Neuronal stem cell (in vitro differentiated cells): Measurements from ENCODE around the gene RNFT2.

Source experiments
- DNase-seq: peaks from one replicate; pipeline ENCODE4 v3.0.0-alpha.2; 2013; ENCODE audit warnings: low spot score
- H2AFZ ChIP-seq: one replicate; pipeline ENCODE4 v1.6.1; 2013; ENCODE audit warnings: mild to moderate bottlenecking, low read length, inconsistent platforms
- H2AK5ac ChIP-seq: 2 replicates; pipeline ENCODE4 v1.6.1; 2013; ENCODE audit warnings: low read depth, mild to moderate bottlenecking, inconsistent platforms, low read length, moderate library complexity, mixed read lengths
- H2BK120ac ChIP-seq: 2 replicates; pipeline ENCODE4 v1.6.1; 2013; ENCODE audit warnings: low read depth, mild to moderate bottlenecking, inconsistent platforms, low read length, moderate library complexity, mixed read lengths
- H2BK12ac ChIP-seq: one replicate; pipeline ENCODE4 v1.6.1; 2013; ENCODE audit warnings: low read length, inconsistent platforms
- H2BK15ac ChIP-seq: 2 replicates; pipeline ENCODE4 v1.6.1; 2013; ENCODE audit warnings: mild to moderate bottlenecking, low read length, inconsistent platforms, mixed read lengths
- H2BK5ac ChIP-seq: one replicate; pipeline ENCODE4 v1.6.1; 2013; ENCODE audit warnings: inconsistent platforms, mild to moderate bottlenecking, low read length, moderate library complexity
- H3K14ac ChIP-seq: one replicate; pipeline ENCODE4 v1.6.1; 2013; ENCODE audit warnings: low read length, inconsistent platforms
- H3K18ac ChIP-seq: 2 replicates; pipeline ENCODE4 v1.6.1; 2013; ENCODE audit warnings: low read length, inconsistent platforms
- H3K23ac ChIP-seq: 2 replicates; pipeline ENCODE4 v1.6.1; 2013; ENCODE audit warnings: low read depth, mild to moderate bottlenecking, mixed read lengths, low read length, inconsistent platforms; ENCODE audit not compliant: poor library complexity
- H3K27ac ChIP-seq: replicated peaks from 3 replicates; pipeline ENCODE4 v1.5.1; 2013; ENCODE audit warnings: low read length, inconsistent platforms
- H3K27me3 ChIP-seq, 3 experiments: 2 replicates each; pipeline ENCODE4 v1.6.1; 2013; ENCODE audit warnings: low read length in 3 of 3, mild to moderate bottlenecking in 2 of 3, inconsistent platforms in 1 of 3, low read depth in 1 of 3, mixed read lengths in 1 of 3, moderate library complexity in 1 of 3; ENCODE audit not compliant: control insufficient read depth in 3 of 3, insufficient read depth in 3 of 3
- H3K36me3 ChIP-seq, 2 donors: replicated peaks in 1 of 2; 2 replicates each; pipeline ENCODE4 v1.6.1; 2013; ENCODE audit warnings: low read length in 2 of 2; ENCODE audit not compliant: control insufficient read depth in 2 of 2, insufficient read depth in 2 of 2
- H3K4ac ChIP-seq: 2 replicates; pipeline ENCODE4 v1.6.1; 2013; ENCODE audit warnings: inconsistent platforms, mild to moderate bottlenecking, low read length, moderate library complexity
- H3K4me1 ChIP-seq, 2 donors: 1 replicate in 1 of 2; 2 replicates in 1 of 2; pipeline ENCODE4 v1.6.1; 2013; ENCODE audit warnings: low read length in 2 of 2, low read depth in 1 of 2; ENCODE audit not compliant: control insufficient read depth in 2 of 2, insufficient read depth in 1 of 2
- H3K4me2 ChIP-seq: one replicate; pipeline ENCODE4 v1.6.1; 2013; ENCODE audit warnings: mild to moderate bottlenecking, low read length, inconsistent platforms; ENCODE audit not compliant: insufficient read depth, poor library complexity, severe bottlenecking
- H3K4me3 ChIP-seq, 2 donors: 2 replicates each; pipeline ENCODE4 v1.5.1; 2013; ENCODE audit warnings: low read length in 2 of 2, mild to moderate bottlenecking in 2 of 2, inconsistent platforms in 1 of 2, moderate library complexity in 1 of 2
- H3K79me1 ChIP-seq: one replicate; pipeline ENCODE4 v1.6.1; 2013; ENCODE audit warnings: low read depth, mild to moderate bottlenecking, inconsistent platforms, low read length, moderate library complexity
- H3K9ac ChIP-seq: one replicate; pipeline ENCODE4 v1.6.1; 2013; ENCODE audit warnings: mild to moderate bottlenecking, low read depth, low read length, inconsistent platforms; ENCODE audit not compliant: poor library complexity
- H3K9me3 ChIP-seq, 2 donors: replicated peaks in 1 of 2; 2 replicates each; pipeline versions ENCODE3 to v1.6.1; 2013; ENCODE audit warnings: low read length in 2 of 2, mild to moderate bottlenecking in 2 of 2, inconsistent platforms in 1 of 2, low read depth in 1 of 2, mixed read lengths in 1 of 2, moderate library complexity in 1 of 2; ENCODE audit not compliant: control insufficient read depth in 2 of 2, insufficient read depth in 1 of 2
- H4K8ac ChIP-seq: one replicate; pipeline ENCODE4 v1.6.1; 2013; ENCODE audit warnings: low read depth, mild to moderate bottlenecking, inconsistent platforms, low read length, moderate library complexity
- H4K91ac ChIP-seq: one replicate; pipeline ENCODE4 v1.6.1; 2013; ENCODE audit warnings: low read length, low read depth, mild to moderate bottlenecking, inconsistent platforms; ENCODE audit not compliant: poor library complexity
- WGBS, 2 donors: extraction: QIAGEN DNeasy Blood & Tissue Kit; methylation state at CpG; one replicate each; pipeline ENCODE4 v1.1.7; 2013; ENCODE audit warnings: missing lambda C conversion rate in 2 of 2, mixed read lengths in 1 of 2; ENCODE audit not compliant: insufficient read length in 2 of 2, insufficient replicate concordance in 1 of 2; ENCODE audit errors: extremely low coverage in 2 of 2; 5-methylcytosine and 5-hydroxymethylcytosine counted together

The RNFT2 gene

DNA sequence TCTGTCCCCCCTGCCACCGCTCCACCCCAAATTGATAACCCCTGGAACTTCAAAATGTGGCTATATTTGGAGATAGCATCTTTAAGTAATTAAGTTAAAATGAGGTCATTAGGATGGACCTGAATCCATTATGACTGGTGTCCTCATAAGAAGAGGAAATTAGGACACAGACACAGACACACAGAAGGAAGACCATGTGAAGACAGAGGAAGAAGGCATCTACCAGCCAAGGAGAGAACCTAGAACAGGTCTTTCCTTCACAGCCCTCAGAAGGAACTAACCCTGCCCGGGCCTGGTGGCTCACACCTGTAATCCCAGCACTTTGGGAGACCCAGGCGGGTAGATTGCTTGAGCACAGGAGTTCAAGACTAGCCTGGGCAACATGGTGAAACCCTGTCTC, 146.8 kb downstream of the RNFT2 start:
- H4K91ac ChIP-seq, result no peak overlapping the region
- no peak overlapping the region for H3K18ac ChIP-seq
- no peak overlapping the region for H2AFZ ChIP-seq
- H2BK12ac ChIP-seq, result no peak overlapping the region
- no peak for DNase-seq
- H3K27me3 ChIP-seq, result peaks cover 27 to 68% (median 36%) of the 10 kb centered on the region in 3 experiments
- no peak overlapping the region for H2BK5ac ChIP-seq
- no peak overlapping the region for H3K4ac ChIP-seq
- H3K9ac ChIP-seq, result no peak overlapping the region
- no peak overlapping the region for H3K14ac ChIP-seq
- no peak overlapping the region for H3K23ac ChIP-seq
- H3K4me2 ChIP-seq, result no peak overlapping the region
- no peak overlapping the region for H2AK5ac ChIP-seq
- no peak overlapping the region for H2BK120ac ChIP-seq
- H3K9me3 ChIP-seq, result no peaks in the 10 kb centered on the region
- no peaks in the 10 kb centered on the region for H3K79me1 ChIP-seq
- peaks cover 6 to 11% of the 10 kb centered on the region in 2 donors for H3K4me1 ChIP-seq
- no peak overlapping the region for H2BK15ac ChIP-seq
- no peak overlapping the region for H3K4me3 ChIP-seq
- no peaks in the 10 kb centered on the region for H3K36me3 ChIP-seq
- no CpG with 5 or more reads among the region's 3 CpGs for whole genome bisulfite sequencing, 2 donors
- H3K27ac ChIP-seq, result no peak overlapping the region
- no peak overlapping the region for H4K8ac ChIP-seq

GRCh38 chr12:116885491-116885890, 147.4 kb downstream of the RNFT2 start:
- no peak overlapping the region for H2AFZ ChIP-seq
- no peak overlapping the region for H2BK120ac ChIP-seq
- no peak overlapping the region for H3K14ac ChIP-seq
- no peak overlapping the region for H3K4me3 ChIP-seq
- no peaks in the 10 kb centered on the region for H3K36me3 ChIP-seq
- H2BK12ac ChIP-seq, result no peak overlapping the region
- no peak overlapping the region for H2AK5ac ChIP-seq
- H2BK15ac ChIP-seq, result no peak overlapping the region
- no peaks in the 10 kb centered on the region for H3K9me3 ChIP-seq
- H3K23ac ChIP-seq, result no peak overlapping the region
- H2BK5ac ChIP-seq, result no peak overlapping the region
- no CpG with 5 or more reads among the region's 2 CpGs for WGBS, 2 donors
- no peak for DNase-seq
- H3K4me2 ChIP-seq, result no peak overlapping the region
- H3K79me1 ChIP-seq, result no peaks in the 10 kb centered on the region
- peaks cover 6 to 7% of the 10 kb centered on the region in 2 donors for H3K4me1 ChIP-seq
- no peak overlapping the region for H3K18ac ChIP-seq
- H3K9ac ChIP-seq, result no peak overlapping the region
- H4K8ac ChIP-seq, result no peak overlapping the region
- no peak overlapping the region for H4K91ac ChIP-seq
- no peak overlapping the region for H3K27ac ChIP-seq
- H3K27me3 ChIP-seq, result peaks cover 21 to 62% (median 30%) of the 10 kb centered on the region in 3 experiments
- no peak overlapping the region for H3K4ac ChIP-seq

DNA sequence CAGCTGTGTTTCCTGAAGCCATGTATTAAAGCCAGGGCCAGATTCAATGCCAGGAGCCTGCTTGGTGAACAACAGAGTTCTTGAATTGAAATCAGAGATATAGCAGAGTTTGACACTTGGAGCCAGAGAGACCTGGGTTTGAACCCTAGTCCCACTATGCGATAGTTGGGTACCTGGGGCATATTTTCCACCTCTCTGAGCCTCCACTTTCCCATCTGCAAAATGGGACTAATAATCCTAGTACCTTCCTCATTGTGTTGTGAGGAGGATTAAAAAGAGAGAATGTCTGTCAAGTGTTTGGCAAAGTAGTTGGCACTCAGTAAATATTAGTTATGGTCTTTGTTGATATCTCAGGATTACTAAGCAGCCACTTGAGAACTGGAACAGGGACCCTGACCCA, 149.1 kb downstream of the RNFT2 start:
- Histone ChIP-seq H3K4me3 (no peak overlapping the region), H2AFZ (no peak overlapping the region), H3K18ac (no peak overlapping the region), H2BK15ac (no peak overlapping the region), H4K8ac (no peak overlapping the region), H4K91ac (no peak overlapping the region), H3K4me1 (no peaks in the 10 kb centered on the region), H3K9ac (no peak overlapping the region), H3K36me3 (no peaks in the 10 kb centered on the region), H2BK12ac (no peak overlapping the region), H3K4ac (no peak overlapping the region), H3K79me1 (no peaks in the 10 kb centered on the region), H3K23ac (no peak overlapping the region), H3K9me3 (peaks cover 0 to 2% of the 10 kb centered on the region in 2 donors), H3K4me2 (no peak overlapping the region), H2BK5ac (no peak overlapping the region), H2BK120ac (no peak overlapping the region), H3K27me3 (peaks cover 7 to 47% (median 13%) of the 10 kb centered on the region in 3 experiments), H3K27ac (no peak overlapping the region), H2AK5ac (no peak overlapping the region), H3K14ac (no peak overlapping the region)
- no peak for DNase-seq
- no CpG with 5 or more reads among the region's 1 CpG for WGBS, 2 donors

DNA sequence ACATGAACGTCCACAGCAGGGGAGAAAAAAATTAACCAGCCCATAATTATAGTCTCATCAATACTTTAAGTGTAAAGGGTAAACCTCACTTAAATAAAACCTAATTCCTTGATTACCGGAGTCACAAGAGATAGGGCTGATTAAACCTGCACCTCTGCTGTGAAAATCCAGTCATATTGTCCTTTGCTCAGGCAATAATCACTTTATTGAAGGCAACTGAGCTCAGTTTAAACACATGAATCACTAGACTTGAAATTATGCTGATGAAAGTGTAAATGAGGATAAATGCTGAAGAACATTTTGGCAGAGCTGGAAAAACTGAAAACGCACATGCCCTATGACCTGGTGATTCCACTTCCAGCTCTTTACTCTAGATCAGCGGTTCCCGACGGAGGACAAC, 149.8 kb downstream of the RNFT2 start:
- H3K4me2 ChIP-seq, result no peak overlapping the region
- no peak for DNase-seq

More for the DNA sequence above, 149.8 kb downstream of the RNFT2 start:
- Histone ChIP-seq H3K4me1 (no peaks in the 10 kb centered on the region), H2AK5ac (no peak overlapping the region), H4K91ac (no peak overlapping the region), H3K18ac (no peak overlapping the region), H4K8ac (no peak overlapping the region), H3K36me3 (no peaks in the 10 kb centered on the region), H2BK120ac (no peak overlapping the region), H3K9me3 (peaks cover 0 to 2% of the 10 kb centered on the region in 2 donors), H3K23ac (no peak overlapping the region), H2BK12ac (no peak overlapping the region), H3K4ac (no peak overlapping the region), H3K79me1 (no peaks in the 10 kb centered on the region), H3K27me3 (peaks cover 4 to 41% (median 6%) of the 10 kb centered on the region in 3 experiments), H2BK15ac (no peak overlapping the region), H3K27ac (no peak overlapping the region), H2AFZ (no peak overlapping the region), H3K9ac (no peak overlapping the region), H3K4me3 (no peak overlapping the region), H3K14ac (no peak overlapping the region), H2BK5ac (no peak overlapping the region)
- no CpG with 5 or more reads among the region's 6 CpGs for WGBS, 2 donors
